ENCODE data around the gene FOXF1. TPM values are rescaled to one million over a fixed set of nuclear protein-coding genes. Genes with fewer than 3 reads are reported as not detected.

Gene FOXF1
- polyA plus RNA-seq, 3 donors: 0.13 to 0.16 TPM; not detected in 1

DNA sequence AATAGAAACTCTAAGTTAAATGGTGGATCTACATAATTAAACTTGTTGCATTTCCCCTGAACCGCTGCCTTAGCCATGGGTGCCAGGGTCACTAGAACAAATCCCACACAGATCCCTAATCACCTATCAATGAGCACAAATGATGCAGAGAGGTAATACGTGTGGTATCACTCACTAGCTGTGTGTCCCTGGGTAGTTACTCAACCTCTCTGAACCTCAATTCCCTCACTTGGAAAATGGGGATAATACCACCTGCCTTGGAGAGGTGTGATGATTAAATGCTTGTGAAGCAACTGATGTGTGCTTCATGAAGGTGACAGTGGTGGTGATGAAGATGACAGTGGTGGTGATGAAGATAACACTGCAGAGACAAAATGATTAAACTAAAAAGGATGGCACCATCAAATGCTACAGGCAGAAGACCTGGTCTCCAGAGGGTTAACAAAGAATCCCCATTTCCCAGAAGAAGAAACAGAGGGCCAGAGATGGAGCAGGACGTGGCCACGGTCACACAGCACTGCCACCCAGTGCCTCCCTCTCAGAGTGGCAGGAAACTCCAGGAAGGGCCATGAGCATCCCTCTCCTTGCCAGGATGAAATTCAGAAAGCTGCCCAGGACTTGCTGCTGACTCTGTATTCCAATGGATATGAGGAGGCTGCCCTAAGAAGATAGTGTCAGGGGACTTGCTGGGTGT, 17.9 kb upstream of the FOXF1 start:
- no peak for DNase-seq

DNA sequence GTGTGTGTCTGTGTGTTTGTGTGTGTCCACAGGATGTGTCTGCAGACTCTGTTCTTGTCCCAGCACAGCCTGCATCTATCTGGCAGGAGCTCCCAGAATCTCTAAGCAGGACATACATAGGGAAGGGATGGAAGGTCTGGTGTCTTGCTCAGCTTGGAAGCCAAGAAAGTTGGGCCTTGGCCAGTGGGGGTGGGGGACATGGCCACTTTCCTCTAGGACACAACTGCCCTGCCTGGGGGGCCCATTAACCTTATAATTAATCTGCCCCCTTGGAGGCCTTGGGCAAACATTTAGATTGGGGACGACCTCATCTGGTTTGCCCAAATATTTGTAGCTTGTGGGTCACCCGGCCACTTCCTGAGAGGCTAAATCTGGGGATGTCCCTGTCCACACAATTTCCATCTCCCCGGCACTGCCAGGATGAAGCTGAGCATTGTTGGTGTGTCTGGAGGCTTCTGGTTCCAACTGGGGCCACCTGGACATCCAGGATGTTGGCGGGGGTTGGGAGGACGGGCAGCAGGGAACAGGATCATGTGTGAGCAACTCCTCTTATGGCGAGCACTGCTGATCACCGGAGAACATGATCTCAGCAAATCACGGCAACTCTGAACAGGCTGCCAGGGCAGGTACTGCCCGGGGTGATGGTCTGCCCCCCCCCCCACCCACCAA, 17.2 kb upstream of the FOXF1 start:
- DNase-seq: no peak

DNA sequence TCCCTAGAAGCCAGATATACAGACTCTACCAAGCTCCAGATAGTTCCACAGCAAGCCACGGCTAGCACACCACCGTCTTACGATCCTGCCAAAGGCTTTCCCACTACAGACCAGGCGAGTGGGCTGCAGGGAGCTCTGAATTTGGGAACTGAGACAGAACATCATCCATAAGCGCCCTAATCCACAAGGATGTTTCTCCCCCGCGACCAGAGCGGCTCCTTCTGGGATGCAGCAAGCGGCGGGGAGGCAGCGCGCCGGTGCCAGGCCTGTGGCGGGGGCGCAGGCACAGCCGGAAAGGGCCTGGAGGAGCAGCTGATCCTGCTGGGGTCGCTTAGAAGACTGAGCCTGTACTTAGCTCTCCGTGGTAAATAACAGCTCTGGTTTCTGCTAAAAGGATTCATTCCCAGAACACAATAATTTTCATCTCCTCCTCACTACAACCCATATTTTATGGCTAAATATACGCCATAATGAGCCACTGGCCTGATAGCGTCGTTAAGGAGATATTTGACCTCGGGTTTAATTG, 16.2 kb upstream of the FOXF1 start:
- DNase-seq: no peak

DNA sequence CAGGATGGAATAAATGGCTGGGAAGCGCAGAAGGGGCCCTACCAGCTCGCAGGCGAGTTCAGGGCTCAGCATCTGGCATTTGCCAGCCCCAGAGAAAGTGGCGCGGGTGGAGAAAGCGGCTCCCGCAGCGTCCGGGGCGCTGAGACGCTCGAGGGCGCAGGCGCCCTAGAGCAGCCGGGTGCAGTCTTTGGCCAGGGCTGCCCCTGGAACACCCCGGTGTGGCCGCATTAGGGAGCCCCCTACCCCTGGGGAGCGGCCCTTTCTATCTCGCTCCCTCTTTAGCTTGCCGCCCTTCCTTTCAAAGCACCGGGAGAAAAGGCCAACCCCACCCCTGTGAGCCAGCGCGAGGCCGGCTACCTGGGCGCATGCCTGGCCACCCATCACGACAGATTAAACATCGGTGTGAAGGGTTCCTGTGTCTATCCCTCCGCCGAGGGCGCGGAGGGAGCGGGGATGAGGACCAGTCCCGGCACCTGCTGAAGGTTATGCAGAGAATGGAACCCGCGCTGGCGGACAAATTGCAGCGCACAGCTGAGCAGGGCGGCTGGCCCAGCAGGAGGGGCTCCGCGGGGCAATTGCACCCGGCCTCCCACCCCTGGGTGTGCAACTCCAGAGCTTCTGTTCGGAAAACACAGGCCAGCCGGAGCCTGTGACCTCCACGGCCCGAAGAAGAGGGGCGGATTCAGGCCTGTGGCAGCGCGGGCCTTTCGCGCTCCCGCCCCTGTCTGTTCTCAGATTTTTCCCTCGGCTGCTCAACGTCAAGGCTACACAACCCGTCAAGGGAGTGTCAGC, 15.6 kb upstream of the FOXF1 start:
- no peak for DNase-seq

DNA sequence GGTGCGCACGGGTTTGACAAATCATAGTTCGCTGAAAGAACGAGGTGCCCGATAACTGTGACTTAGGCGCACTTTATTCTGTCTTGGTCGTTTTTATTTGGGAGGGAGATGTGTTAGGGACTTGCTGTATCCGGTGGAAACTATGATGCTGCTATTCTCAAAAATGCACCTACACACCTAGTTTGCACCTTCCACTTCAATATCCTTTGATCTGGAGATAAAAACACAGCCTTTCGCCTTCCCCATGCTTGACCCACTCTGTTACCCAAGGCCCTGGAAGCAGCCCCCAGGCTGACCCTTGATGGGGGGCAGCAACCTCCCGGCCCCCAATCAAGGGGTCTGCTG, 15.0 kb upstream of the FOXF1 start:
- DNase-seq: no peak

DNA sequence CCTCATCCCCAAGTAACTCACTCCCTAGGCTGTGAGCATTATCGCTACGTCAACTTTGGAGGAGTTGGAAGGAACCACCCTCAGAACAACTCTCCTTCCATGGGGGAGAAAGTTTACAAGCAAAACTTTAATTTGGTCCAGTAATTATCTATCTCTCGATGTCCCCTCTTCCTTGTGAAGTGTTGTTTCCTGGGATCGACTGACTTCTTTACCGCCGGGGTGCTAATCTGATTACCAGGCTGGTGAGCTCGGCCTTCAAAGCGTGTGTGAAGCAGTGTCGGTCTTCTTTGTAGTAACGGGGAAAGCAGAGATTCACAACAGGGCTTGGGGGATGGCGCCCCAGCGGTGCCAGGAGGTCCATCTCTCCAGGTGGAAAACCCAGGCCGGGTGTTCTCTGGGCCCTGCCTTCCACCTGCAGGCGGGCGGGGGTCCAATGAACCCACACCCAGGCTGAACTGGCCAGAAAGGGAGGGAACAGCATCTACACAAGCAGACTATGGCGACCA, 14.5 kb upstream of the FOXF1 start:
- DNase-seq: no peak

DNA sequence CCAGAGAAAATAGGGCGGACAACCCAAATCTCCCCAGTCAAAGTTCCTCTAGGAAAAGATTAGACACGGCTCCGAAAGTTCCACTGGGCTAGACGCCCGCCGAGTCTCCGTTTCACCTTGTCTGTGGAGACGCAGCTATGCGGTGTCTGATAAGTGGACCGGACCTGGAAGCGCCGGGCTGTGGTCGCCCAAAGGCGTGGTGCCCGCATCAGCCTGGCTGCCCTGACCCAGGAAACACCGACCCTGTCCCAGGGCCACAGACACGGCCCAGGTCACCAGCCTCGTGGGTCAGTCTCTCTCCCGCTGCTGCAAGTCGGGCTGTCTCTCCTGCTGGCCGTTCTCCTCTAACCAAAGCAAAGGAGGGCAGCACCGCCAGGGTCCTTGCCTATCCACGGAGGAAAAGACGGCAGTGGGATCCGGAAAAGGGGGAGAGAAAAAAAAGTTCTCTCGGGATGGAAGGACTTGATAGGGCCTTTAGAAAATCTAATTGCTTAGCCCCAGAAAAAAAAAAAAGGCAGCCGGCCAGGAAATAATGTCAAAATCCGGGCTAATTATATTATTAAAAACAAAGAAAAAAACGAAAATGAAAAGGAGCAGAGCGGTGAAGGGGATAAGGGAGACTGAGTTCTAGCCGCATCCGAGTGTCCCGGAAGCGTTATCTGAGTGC, 13.9 kb upstream of the FOXF1 start:
- no peak for DNase-seq

DNA sequence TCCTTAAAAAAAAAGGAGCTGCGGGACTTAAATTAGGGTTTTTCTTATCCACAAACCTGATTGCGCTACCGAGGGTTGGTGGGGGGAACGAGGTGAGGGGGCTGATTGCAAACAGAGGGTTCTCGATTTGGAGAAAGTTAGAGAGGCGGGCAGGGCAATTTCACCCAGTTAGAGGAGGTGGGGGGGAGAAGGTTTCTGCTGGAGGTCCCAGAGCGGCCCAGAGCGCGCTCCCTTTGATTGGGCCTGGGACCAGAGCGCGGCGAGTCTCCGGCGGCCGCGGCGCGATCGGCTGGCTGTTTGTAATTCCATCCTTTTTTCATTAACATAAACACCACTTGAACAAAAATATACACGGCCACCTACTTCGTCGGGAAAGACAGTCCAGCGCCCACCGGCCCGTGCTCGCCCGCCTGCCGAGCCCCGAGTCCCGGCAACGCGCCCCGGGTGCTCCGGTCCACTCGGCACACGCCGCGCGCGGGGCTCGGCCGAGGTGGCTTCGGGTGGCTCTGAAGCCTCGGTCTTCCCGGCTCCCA, 13.3 kb upstream of the FOXF1 start:
- no peak for DNase-seq

DNA sequence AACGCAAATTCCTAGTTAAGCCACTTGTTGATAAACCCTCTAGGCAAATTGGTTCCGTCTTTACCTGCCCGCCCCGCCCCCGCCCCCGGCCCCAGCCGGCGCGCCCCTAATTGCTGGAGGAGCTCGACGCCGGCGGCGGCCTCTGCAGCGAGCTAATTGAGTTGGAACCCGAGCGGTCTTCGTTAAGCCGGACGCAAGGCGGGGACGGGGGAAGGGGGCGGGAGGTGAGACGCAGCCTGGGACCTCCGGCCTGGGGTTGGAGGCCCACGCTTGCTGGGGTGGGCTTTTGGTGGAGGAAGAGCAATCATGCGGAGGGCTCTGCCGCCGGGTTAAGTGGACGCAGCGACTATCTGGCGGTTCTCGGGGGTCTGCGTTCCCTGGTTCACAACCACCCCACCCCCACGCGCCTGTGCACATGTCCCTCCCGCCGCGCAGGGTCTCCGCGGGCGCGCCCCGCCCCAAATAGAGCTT, 12.7 kb upstream of the FOXF1 start:
- DNase-seq: no peak

DNA sequence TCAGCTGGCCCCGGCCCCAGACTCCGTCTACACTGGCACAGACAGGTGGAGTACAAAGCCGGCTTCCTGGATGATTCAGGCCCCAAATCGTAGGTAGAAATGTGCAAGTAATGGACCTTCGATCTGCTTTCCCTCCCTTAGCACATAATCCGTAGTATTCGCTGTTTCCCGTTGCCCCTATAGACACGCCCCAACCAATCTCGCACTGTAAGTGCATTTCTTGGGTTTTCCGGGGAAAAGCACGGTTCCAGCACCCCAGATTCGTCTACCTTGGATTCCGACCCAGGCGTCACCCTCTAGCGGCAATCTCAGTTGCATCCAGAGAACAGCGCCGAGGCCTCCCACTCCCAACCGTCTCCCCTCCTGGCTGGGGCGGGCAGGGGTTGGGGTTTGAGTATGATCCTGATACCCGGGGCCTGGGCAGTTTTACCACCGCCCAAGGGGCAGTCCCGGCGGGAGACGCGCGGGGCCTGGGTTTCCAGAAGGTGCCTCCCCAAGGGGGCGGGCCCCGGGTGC, 12.1 kb upstream of the FOXF1 start:
- no peak for DNase-seq

DNA sequence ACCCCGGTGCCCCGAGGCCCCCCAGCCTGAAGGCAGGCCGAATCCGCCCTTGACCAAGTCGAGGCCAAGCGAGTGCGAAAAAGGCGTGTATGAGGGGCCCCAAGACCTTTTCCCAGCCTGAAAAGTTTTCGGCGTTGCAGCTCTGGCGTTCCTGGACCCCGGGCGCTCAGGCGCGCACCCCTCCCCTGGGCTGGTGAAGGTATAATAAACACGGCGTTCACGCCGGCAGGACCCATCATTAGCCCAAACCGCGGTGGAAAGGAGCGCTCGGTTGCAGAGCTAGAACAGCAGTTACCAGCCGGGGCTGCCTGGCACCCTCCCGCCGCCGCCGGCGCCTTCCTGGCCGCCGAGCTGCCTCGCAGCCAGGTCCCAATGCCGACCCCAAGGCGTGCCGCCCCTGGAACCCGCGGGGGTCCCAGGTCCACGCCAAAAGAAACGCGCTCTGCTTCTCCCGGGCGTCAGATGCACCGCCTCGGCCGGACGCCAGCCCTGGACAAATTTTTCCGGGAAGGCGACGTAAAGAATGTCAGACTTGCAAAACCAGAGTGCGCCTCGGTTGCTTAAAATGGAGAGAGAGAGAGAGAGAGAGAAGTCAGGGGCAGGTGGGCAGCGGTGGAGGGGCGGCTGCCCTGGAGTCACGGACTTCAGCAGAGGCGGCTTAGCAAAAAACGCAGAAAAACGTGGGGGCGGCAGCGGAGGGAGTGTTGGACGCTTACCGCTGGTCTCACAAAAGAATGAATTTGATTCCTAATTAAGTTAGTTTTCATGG, 11.5 kb upstream of the FOXF1 start:
- DNase-seq: no peak

DNA sequence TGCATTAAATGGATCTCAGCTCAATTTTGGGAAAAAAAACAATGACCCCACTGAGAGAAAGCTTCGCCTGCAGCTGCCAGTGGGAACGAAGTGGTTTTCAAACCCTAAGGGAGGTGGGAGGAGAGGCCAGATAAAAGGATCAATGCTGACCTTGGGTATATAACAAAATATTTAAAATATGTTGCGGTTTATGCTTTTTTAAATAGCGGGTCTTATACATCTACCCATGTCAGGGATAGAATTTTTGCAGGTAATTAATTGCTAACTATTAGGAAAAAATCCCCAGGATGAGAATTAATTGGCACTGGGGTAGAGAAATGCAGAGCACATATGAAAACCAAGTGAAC, 10.9 kb upstream of the FOXF1 start:
- no peak for DNase-seq

DNA sequence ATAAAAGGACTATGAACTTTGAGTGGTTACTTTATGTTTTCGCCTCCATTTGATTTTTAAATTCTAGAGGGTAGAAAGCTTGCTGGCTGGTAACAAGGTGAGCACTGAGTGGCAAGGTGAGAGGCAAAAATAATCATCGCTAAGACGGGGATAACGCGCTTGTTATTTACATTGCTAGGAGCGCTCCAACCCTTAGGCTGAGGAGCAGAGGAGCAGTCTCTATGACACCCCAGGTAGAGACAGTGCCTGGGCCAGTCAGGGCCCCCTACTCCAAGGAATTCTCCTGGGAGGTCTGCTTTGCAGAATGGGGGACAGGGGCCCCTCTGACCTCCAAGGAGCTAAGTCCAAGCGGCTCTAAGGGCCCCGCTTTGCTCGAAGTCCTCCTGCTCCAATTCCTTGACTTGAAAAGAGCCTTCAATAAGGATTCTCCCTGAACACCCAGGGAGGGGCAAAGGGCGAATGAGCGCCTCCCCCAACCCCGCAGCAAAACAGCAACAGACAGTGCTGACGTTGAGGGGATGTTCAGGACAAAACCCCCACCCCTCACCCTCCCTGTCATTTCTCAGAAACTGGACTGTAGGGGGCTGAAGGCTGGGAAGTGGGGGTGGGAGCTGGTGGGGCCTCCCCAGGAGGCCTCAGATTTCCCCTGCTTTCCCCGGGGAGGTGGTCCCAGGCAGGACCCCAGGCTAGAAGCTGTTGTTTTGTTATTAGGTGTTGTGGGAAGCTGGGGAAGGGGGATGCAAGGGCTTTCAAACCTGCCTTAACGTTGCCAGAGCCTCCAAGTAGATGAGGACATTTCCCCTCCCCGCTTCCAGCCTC, 10.2 kb upstream of the FOXF1 start:
- DNase-seq: no peak

DNA sequence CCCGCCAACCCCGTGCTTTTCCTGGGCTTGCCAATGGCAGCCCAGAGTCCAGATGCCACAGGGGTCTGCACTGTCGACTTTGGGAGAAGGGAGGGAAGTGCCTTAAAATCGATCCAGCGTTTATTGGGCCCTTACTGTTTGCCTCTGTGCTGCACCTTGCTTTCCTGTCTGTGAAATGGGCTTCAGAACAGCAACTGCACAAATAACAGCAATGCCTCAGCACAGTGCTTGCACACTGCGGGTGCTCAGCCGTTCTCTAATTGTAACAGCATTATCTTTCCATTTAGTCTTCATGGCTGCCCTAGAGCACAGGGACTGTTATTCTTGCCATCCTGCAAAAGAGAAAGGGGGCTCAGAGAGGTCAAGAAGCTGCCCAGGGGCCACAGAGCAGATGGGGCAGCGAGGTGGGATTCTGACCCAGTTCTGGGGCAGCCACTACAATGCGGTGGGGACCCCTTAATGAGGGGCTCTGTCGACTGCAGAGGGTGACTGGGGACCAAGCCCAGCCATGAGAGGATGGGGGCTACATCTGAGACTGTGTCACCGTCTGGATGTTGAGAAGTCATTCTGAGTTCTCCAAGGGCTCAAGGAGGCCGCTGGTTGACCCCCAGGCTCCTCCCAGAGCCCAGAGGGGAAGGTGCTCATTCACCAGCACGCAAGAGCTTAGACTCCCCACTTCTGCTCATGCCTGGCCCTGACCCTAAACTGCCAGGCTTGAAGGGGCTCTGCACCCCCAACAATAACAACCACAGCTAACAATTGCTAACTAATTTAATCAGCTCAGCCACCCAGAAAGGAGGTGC, 9.4 kb upstream of the FOXF1 start:
- no peak for DNase-seq

DNA sequence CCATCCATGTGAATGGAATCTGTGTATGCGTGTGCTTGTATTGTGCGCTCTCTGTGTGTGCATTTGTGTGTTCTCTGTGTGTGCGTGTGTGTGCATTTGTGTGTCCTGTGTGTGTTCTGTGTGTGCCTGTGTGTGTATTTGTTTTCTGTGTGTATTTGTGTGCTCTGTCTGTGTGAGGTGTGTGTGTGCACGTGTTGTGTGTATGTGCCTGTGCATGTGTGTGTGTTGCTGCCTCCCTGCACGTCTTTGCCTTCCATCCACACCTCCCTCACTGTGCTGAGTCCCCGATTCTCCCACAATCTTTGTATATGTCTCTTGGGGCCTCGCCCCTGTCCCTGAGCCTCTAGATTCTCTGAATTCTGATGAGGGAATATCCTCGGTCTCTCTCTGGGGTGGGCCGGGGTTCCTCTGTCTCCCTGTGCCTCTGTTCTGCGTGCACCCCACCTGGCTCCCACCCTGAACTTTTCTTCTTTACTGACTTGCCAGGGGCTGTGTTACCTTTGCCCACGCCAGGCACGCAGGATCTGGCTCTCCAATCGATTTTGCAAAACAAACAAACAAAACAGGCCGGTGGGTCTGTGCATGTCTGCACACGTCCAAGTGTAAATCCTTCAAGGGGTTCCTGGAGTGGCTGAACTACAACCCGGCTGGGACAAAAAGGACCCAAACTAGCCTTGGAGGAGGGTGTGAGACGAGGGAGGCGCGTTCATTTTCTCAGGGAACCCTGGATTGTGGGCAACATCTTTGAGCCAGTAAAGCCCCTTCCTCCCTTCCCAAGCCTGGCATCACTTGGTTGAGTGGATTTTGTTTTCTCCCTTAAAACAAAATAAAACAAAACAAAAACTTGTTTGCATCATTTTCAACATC, 8.1 kb upstream of the FOXF1 start:
- no peak for DNase-seq

DNA sequence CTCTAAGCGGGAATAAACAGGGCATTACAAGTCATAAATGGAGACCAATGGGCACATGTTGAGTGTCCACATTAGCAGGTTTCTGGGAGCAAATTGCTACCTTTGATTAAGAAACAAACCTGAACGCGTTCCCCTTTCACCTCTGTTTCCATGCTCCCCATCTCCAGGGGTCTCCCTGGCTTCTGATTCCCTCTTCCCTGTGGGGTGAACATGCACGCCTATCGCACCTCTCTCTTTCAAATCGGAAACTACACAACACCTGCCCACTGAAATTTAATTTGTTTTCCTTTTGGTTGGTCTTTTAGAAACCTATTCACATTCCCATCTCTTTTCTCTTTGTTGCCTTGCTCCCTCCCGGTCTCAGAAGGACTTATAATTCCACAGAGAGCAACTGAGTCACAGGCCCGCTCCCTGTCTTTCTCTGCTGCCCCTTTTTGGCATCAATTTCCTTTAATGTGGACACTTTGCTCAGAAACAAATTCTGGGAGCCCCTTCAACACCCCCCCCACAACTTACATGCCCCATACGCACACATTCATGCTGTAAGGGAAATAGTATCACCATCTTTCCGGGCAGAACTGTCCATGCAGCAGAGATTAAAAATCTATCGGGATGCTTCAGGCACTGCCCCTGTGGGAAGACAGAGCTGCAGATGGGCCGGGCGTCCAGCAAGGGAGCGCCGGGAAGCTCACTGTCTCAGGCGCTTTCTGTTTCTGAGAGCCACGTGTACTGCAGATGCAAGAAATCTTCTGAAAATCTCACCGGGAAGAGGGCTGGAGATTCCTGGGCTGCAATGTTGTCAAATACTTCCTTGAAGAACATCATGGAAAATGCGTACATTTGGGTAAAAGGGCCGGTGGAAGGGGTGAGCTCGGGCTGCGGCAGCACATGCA, 7.2 kb upstream of the FOXF1 start:
- DNase-seq: no peak

DNA sequence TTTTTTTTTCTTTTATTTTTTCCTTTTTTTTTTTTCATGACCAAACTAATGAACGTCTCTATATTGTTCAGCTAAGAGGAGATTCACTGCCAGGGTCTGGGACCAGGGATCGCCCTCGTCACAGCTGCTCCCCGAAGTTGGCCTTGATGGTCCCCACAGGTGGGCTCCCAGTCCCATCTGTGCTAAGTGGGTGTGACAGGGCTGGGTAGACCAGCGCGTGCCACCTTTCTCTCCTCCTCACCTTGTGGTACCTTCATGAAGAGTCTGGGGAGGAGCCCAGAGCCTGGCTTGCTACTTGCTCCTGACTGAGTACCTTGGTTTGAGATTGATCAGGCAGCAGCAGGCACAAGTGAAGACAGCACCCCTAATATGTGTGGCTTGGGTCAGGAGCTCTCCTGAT, 6.5 kb upstream of the FOXF1 start:
- DNase-seq: no peak
